GM11168 (cell line): ENCODE data around the gene ZNF48.

Source experiments
- in situ Hi-C: fragments of 300-500 bp; cut with MboI; formaldehyde crosslinking; loops from one replicate; pipeline ENCODE4 v1.12.0; 2022; ENCODE audit warnings: low sequenced_read_pairs; ENCODE audit not compliant: unreplicated experiment

ZNF48 gene

DNA sequence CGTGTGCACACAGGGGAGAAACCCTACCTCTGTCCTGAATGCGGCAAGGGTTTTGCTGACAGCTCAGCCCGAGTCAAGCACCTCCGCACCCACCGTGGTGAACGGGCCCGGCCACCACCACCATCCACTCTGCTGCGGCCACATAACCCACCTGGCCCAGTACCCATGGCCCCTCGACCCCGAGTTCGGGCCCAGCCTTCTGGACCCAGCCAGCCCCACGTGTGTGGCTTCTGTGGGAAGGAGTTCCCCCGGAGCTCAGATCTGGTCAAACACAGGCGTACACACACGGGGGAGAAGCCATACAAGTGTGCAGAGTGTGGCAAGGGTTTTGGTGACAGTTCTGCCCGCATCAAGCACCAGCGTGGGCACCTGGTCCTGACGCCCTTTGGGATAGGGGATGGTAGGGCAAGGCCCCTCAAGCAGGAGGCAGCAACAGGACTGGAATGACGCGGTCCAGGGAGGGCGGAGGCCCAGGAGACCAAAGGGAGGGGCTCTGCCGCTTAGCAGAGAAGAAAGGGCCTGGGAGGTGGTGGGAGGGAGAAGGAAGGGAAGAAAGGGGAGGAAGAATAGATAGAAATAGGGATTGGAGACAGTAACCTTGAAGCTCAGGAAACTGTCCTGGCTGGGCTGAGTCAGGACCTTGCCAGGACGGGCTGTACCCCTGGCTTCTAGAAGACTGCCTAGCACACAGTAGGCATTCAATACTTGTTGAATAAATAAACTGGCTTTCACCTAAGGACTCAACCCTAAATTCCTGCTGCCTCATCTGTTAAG is 3.6 kb downstream of the ZNF48 start:
- in situ Hi-C loops: no loop called here

GRCh38 chr16:30399435-30400186 is 4.4 kb downstream of the ZNF48 start:
- in situ Hi-C loops: loop anchor here (25.0 kb wide), 1 partner anchor 937 kb away; the partner anchor contains the start of genes BOLA2, SLX1B and SULT1A4

DNA sequence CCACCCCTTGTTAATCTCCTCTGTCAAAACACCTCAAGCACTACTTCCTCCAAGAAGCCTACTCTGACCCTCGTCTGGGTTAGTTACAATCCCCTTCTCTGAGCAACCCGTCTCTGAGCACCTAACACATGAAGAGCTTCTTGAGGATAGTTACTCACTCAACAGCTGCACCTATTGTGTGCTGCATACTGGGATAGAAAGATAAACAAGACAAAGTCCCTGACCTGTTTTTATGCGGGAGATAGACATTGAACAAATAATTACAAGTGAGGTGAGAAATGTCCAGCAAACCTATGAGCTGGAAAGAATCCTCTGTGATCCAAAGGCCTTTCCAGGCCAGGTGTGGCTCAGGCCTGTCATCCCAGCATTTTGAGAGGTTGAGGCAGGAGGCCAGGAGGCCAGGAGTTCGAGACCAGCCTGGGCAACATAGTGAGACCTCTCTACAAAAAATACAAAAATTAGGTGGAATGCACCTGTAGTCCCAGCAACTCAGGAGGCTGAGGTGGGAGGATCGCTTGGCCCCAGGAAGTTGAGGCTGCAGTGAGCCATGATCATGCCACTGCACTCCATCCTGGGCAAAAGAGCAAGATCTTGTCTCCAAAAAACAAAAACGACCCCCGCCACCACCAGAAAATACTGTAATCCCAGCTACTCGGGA is 6.7 kb downstream of the ZNF48 start:
- in situ Hi-C loops: loop anchor here (25.0 kb wide), 1 partner anchor 940 kb away; the partner anchor contains the start of genes BOLA2, SLX1B and SULT1A4

DNA sequence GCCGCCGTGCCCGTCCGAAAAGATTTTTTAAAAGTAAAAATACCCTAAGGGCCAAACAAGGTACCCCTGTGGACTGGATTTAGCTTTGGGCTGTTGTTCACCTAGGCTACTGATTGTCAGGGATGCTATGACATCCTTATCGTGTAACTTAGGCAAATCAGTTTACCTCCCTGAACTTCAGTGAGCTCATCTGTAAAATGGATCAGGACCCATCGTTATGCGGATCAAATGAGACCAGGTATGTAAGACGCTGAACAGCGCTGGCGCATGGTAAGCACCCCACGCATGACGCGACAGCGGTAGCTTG is 11.5 kb downstream of the ZNF48 start:
- in situ Hi-C loops: loop anchor here (25.0 kb wide), 1 partner anchor 944 kb away; the partner anchor contains the start of genes BOLA2, SLX1B and SULT1A4

DNA sequence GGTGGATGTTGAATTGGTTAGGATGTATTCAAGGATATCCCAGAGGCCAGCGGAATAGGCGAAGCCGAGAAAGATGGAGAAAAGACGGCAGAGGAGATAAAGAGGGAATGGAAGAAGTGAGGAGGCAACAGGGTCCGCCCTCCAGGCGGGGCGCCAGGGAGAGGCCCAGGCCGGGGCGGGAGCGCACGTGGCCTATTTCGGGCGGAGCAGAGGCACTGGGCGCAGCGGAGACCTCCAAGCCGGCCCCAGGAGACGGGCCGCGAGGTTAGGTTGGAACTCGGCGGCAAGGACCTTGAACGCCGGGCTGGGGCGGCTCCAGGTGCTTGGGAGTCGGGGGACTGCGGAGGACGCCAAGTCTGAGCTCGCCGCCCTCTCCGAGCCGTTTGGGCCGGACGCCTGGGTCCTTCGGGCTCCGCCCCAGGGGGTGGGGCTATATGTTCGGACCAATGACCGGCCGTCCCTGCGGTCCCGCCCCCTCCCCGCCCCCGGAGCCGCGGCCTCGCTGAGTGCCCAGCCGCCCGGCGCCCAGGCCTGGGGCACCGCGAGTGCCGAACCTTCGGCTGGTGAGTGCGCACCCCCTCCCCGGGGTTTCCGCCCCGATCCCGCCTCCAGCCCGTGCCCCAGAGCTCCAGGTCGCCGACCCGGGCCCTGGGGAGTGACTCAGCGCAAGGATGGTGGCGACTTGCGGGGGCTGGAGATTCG is 12.0 kb downstream of the ZNF48 start, which contains the start of gene ZNF771:
ZNF771 (plus strand) TSS at position 505 of the 702 bp plus-strand sequence. CDS start 448 bp downstream, outside the sequence.
- in situ Hi-C loops: loop anchor here (25.0 kb wide), 1 partner anchor 945 kb away; the partner anchor contains the start of genes BOLA2, SLX1B and SULT1A4

DNA sequence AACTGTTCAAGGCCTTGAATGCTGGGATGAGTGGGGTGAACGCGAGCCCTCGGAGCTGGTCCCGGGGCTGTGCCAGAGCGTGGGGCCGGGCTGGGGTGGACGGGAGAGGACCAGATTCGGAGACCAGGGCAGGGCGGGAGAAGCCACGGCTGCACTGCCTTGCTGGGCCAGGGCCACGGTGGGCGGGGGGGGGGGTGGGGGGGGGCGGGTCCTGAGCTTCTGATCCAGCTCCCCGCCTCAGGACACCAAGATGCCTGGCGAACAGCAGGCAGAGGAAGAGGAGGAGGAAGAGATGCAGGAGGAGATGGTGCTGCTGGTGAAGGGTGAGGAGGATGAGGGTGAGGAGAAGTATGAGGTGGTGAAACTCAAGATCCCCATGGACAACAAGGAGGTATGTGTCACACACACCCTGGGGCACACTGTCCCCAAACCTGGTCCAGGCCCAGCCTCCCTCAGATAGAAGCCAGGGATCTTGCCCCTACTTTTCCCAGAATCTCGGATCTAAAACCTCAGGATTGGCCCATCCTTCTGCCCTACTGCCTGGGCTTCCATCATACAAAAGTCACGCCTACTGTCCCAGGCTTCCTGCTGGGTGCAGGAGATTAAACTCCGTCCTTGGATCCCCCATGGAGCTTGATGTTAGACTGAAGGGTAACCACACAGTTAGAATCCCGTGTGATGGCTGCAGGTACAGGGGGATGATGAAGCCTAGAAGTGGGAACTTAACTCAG is 12.7 kb downstream of the ZNF48 start:
- in situ Hi-C loops: loop anchor here (25.0 kb wide), 1 partner anchor 946 kb away; the partner anchor contains the start of genes BOLA2, SLX1B and SULT1A4

- in situ Hi-C loops: loop anchor here (25.0 kb wide), 1 partner anchor 947 kb away; the partner anchor contains the start of genes BOLA2, SLX1B and SULT1A4
Measured at GRCh38 chr16:30409125-30410060, 14.2 kb downstream of the ZNF48 start.

DNA sequence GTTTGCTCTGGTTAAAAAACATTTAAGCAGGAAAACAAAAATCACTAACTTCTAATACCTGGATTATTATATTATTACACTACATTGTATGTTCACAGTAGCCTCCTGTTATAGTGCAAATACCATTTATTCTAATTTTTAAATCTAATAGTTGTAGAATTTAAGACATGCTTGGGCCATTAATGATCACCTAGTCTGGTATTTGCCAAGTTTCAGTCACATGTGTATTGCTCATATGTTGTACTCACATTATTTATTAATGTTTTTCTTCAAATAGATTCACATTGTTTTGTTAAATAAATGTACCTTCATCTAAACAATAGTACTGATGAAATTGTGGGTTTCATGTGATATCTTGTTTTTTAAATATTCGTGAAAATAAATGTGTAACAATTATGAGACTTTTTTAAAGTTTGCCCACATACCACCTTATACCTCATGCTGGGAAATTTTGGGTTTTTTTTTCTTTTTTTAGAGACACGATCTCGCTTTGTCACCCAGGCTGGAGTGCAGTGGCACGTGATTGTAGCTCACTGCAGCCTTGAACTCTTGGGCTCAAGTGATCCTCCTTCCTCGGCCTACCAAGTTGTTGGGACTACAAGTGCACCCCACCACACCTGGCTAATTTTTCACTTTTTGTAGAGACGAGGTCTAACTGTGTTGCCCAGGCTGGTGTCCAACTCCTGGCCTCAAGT is 18.0 kb downstream of the ZNF48 start:
- in situ Hi-C loops: loop anchor here (25.0 kb wide), 1 partner anchor 951 kb away; the partner anchor contains the start of genes BOLA2, SLX1B and SULT1A4

DNA sequence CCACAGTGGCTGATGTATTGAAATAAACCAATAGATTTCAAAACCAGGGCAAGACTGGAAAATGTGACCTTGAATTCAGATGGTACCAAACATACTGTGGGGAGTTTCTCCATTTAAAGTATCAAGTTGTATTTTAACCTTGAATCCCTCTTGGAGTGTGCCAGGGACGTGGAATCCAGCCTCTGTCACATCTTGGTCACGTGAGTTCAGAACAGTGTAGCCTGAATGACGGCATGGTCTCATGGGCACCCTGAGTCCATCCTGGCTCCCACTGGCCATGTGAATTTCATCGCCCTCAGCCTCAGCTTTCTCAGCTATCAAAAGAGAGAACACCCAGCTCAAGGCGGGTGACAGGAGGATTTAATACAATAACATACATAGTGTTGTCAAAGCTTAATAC is 18.9 kb downstream of the ZNF48 start:
- in situ Hi-C loops: loop anchor here (25.0 kb wide), 1 partner anchor 952 kb away; the partner anchor contains the start of genes BOLA2, SLX1B and SULT1A4

- in situ Hi-C loops: loop anchor here (25.0 kb wide), 1 partner anchor 954 kb away; the partner anchor contains the start of genes BOLA2, SLX1B and SULT1A4
Measured at GRCh38 chr16:30416047-30416603, 20.9 kb downstream of the ZNF48 start.

DNA sequence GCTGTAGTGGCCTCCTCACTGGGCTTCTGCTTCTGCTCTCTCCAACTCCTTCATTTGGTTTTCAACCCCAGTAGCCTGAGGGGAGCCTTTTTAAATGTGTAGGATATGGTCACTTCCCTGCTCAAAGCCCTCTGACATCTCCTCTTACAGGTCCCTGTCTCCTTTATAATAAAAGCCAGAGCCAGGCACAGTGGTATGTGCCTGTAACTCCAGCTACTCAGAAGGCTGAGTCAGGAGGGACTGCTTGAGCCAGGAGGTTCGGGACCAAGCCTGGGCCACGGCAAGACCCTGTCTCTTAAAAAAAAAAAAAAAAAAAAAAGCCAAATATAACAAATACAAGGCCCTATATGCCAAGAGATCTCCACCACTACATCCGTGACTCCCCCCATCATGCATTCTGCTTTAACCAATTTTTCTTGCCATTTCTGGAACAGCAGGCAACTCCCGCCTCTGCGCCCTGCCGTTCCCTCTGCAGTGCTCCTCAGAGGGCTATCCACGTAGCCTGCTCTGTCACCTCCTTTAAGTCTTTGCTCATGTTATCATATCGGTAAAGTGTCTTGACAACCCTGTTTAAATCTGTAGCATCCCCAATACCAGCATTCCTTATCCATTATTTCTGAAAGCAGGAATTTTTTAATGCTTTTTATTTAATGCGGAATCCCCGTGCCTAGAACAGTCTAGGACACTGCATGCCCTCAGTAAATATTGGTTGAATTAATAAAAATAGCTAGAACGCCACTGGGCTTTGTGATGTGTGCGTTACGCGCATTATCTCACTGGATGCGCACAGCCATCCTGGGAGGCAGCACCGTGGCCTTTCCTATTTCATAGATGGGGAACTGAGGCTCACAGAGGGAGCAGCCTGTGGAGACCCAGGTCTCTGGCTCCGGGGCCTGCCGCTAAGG is 21.7 kb downstream of the ZNF48 start:
- in situ Hi-C loops: loop anchor here (25.0 kb wide), 1 partner anchor 955 kb away; the partner anchor contains the start of genes BOLA2, SLX1B and SULT1A4

GRCh38 chr16:30417529-30418349 is 22.5 kb downstream of the ZNF48 start:
- in situ Hi-C loops: loop anchor here (25.0 kb wide), 1 partner anchor 955 kb away; the partner anchor contains the start of genes BOLA2, SLX1B and SULT1A4

GRCh38 chr16:30418350-30419181 is 23.3 kb downstream of the ZNF48 start:
- in situ Hi-C loops: loop anchor here (25.0 kb wide), 1 partner anchor 956 kb away; the partner anchor contains the start of genes BOLA2, SLX1B and SULT1A4

DNA sequence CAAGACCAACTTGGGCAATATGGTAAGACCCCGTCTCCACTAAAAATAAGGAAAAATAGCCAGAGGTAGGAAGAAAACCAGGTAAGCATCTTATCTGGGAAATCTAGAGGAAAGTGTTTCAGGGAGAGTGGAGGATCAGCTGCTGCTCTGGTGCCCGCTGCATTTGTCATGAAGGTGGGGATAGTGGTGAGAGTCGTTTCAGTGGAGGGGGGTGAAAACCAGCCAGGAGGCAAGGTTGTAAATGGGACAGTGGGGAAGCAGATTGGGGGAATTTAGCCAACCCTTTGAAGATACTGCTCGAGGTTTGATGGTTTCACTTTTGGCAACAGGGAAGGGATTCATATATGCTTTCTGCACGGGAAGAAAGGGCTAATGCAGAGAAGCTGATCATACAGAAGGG is 25.8 kb downstream of the ZNF48 start:
- in situ Hi-C loops: loop anchor here (25.0 kb wide), 1 partner anchor 959 kb away; the partner anchor contains the start of genes BOLA2, SLX1B and SULT1A4
